ENCODE measurements around the gene ITGA1. TPM values are rescaled to one million over a fixed set of nuclear protein-coding genes. Genes with fewer than 3 reads are reported as not detected.
"Not testable (repeated sequence)": the region's sequence is repeated elsewhere in the genome, so short reads cannot be mapped to it uniquely, and the experiment has no call there.

Gene ITGA1
- total and polyA plus RNA-seq, 2 donors from 2014 or later: 13.3 to 65.6 TPM

DNA sequence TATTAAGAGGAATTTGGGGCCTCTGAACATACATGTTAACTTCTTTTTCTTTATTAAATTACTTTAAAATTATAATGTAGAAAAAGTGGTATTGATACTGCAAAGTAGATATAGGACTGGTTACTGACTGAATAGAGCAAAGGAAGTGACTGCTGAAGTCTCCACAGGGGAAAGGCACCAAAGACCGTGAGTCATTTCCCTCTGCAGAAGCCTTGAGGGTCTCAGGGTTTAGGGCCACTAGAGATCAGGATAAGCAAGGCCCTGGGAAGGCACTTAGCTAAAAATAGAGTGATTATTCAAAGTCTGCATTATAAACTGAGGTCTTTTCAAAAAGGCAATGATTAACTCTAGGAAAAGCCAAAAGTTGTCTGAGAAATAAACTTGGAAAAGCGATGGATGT is 44.7 kb upstream of the ITGA1 start:
- no peak for FAIRE-seq
- peak overlapping the region in 1 of 2 donors; percentile 63 for H3K27ac ChIP-seq (ENCODE audit: low read depth in 2 of 2, low read length in 2 of 2)

DNA sequence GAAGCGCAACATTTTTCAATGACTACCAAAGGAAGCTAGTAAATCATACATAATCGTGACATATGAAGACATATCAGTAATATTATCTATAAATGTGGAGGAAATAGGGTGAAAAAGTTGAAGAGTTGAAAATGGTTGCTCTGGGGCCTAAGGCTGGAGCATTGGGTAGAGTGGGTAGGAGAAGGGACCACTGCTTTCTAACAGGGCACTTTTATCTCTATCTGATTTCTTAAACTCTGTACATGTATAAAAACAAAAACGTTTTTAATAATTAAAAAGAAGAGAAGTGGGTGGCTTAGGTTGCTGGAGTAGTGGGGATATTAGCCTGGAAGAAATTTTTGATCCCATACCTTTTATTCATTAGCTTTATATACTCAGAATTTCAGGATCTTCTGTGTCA is 44.2 kb upstream of the ITGA1 start:
- no peak overlapping the region for H3K4me3 ChIP-seq (ENCODE audit: low read length in 3 of 3)
- FAIRE-seq: no peak
- H3K9me3 ChIP-seq (ENCODE audit: control insufficient read depth in 2 of 3, insufficient read depth in 1 of 3, low read length in 3 of 3): no peaks in the 10 kb centered on the region
- H3K4me1 ChIP-seq (ENCODE audit: control insufficient read depth in 2 of 3, insufficient read depth in 2 of 3, low read depth in 1 of 3, low read length in 3 of 3): peaks cover 0 to 4% (median 0%) of the 10 kb centered on the region in 3 donors
- no peak overlapping the region for H3K9ac ChIP-seq (ENCODE audit: low read length in 3 of 3)
- no peaks in the 10 kb centered on the region for H3K27me3 ChIP-seq (ENCODE audit: control insufficient read depth, insufficient read depth, low read length)
- intact Hi-C loops (cut with DNase I): no loop called here
- H3K27ac ChIP-seq (ENCODE audit: low read depth in 2 of 2, low read length in 2 of 2): peak overlapping the region in 1 of 2 donors; percentile 63
- TF ChIP-seq CTCF (IDR thresholded peaks at IDR 0.05; ENCODE audit: borderline replicate concordance, extremely low read depth, insufficient read depth): no peak
- H3K36me3 ChIP-seq (ENCODE audit: control insufficient read depth in 2 of 3, insufficient read depth in 3 of 3, low read length in 3 of 3): no peaks in the 10 kb centered on the region
- no peak for DNase-seq

More for the DNA sequence above, 44.7 kb upstream of the ITGA1 start:
- no peak for DNase-seq
- TF ChIP-seq CTCF (IDR thresholded peaks at IDR 0.05; ENCODE audit: borderline replicate concordance, extremely low read depth, insufficient read depth): no peak
- intact Hi-C loops (cut with DNase I): no loop called here
- H3K9me3 ChIP-seq (ENCODE audit: control insufficient read depth in 2 of 3, insufficient read depth in 1 of 3, low read length in 3 of 3): no peaks in the 10 kb centered on the region
- no peak overlapping the region for H3K9ac ChIP-seq (ENCODE audit: low read length in 3 of 3)
- H3K4me1 ChIP-seq (ENCODE audit: control insufficient read depth in 2 of 3, insufficient read depth in 2 of 3, low read depth in 1 of 3, low read length in 3 of 3): peaks cover 0 to 4% (median 0%) of the 10 kb centered on the region in 3 donors
- no peaks in the 10 kb centered on the region for H3K36me3 ChIP-seq (ENCODE audit: control insufficient read depth in 2 of 3, insufficient read depth in 3 of 3, low read length in 3 of 3)
- no peaks in the 10 kb centered on the region for H3K27me3 ChIP-seq (ENCODE audit: control insufficient read depth, insufficient read depth, low read length)
- no peak overlapping the region for H3K4me3 ChIP-seq (ENCODE audit: low read length in 3 of 3)

DNA sequence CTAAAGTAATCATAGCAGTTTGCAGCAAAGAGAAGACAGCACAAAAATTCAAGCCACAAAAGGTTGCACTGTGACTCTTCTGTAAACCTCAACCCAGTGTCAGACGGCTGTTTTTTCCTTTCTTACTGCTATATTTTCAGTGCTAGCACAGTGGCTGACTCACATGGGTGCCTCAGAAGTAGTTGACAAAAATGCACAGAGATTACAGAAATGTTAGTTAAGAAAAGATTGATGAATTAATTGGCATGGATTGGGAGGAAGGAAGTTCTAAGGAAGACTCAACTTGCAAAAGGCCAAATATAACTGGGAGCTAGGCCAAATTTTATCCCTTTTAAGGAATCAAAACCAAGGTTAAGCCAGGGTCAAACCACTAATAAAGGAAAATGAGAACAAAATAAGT is 43.7 kb upstream of the ITGA1 start:
- TF ChIP-seq CTCF (IDR thresholded peaks at IDR 0.05; ENCODE audit: borderline replicate concordance, extremely low read depth, insufficient read depth): no peak
- no peaks in the 10 kb centered on the region for H3K27me3 ChIP-seq (ENCODE audit: control insufficient read depth, insufficient read depth, low read length)
- peak overlapping the region in 1 of 2 donors; percentile 2 for H3K27ac ChIP-seq (ENCODE audit: low read depth in 2 of 2, low read length in 2 of 2)
- H3K9me3 ChIP-seq (ENCODE audit: control insufficient read depth in 2 of 3, insufficient read depth in 1 of 3, low read length in 3 of 3): no peaks in the 10 kb centered on the region
- no peak overlapping the region for H3K9ac ChIP-seq (ENCODE audit: low read length in 3 of 3)
- peaks cover 0 to 4% (median 0%) of the 10 kb centered on the region in 3 donors for H3K4me1 ChIP-seq (ENCODE audit: control insufficient read depth in 2 of 3, insufficient read depth in 2 of 3, low read depth in 1 of 3, low read length in 3 of 3)
- peak in 1 of 5 donors; percentile 34 for DNase-seq
- no peak overlapping the region for H3K4me3 ChIP-seq (ENCODE audit: low read length in 3 of 3)
- FAIRE-seq: no peak
- intact Hi-C loops (cut with DNase I): no loop called here
- no peaks in the 10 kb centered on the region for H3K36me3 ChIP-seq (ENCODE audit: control insufficient read depth in 2 of 3, insufficient read depth in 3 of 3, low read length in 3 of 3)

DNA sequence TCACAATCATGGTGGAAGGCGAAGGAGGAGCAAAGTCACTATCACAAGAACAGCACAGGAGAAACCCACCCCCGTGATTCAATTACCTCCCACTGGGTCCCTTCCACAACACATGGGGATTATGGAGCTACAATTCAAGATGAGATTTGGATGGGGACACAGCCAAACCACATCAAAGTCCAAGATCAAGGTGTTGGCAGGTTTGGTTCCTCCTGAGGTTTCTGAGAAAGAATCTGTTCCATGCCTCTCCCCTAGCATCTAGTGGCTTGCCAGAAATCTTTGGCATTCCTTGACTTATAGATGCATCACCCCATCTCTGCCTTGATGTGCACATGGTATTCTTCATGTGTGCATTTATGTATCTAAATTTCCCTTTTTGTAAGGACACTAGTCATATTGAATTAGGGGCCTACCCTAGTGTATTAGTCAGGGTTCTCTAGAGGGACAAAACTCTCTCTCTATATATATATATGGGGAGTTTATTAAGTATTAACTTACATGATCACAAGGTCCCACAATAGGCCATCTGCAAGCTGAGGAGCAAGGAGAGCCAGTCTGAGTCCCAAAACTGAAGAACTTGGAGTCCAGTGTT is 42.8 kb upstream of the ITGA1 start:
- H3K4me1 ChIP-seq (ENCODE audit: control insufficient read depth in 2 of 3, insufficient read depth in 2 of 3, low read depth in 1 of 3, low read length in 3 of 3); H3K9me3 ChIP-seq (ENCODE audit: control insufficient read depth in 2 of 3, insufficient read depth in 1 of 3, low read length in 3 of 3); H3K27me3 ChIP-seq (ENCODE audit: control insufficient read depth, insufficient read depth, low read length); H3K27ac ChIP-seq (ENCODE audit: low read depth in 2 of 2, low read length in 2 of 2); FAIRE-seq; H3K36me3 ChIP-seq (ENCODE audit: control insufficient read depth in 2 of 3, insufficient read depth in 3 of 3, low read length in 3 of 3); H3K9ac ChIP-seq (ENCODE audit: low read length in 3 of 3); DNase-seq; H3K4me3 ChIP-seq (ENCODE audit: low read length in 3 of 3); intact Hi-C loops (cut with DNase I): not testable (repeated sequence)
